ENCODE results near the gene SMIM20.

The SMIM20 gene

DNA sequence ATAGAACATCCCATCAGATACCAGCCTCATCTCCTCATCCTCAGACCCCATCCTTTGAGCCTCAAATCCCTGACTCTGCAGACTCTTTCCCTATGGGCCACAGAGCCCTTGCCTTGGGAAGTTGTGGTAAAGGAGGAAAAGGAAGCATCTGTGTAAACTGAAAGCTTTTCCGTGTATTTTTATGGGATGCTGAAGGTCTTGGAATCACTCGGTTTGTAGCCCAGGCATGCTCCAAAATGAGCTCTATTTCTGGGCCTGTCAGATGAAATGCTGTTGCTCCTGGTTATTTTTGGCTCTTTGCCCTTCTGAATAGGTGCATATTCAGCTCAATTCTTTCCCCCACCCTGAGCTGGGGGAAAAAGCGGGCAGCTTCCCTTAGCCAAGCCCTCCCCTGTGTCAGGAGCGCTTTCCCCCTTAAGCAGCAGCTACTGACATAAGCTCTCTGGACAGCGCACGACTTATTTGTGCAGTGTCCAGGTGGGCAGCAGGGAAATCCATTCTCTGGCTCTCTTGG lies 46.2 kb upstream of the SMIM20 start:
- Histone ChIP-seq H3K27me3 (ENCODE audit: insufficient read depth, low read length, poor library complexity, severe bottlenecking) (no peaks in the 10 kb centered on the region), H3K9me3 (ENCODE audit: insufficient read depth, low read depth, low read length) (no peaks in the 10 kb centered on the region), H3K4me1 (ENCODE audit: insufficient read depth, low read length, poor library complexity, severe bottlenecking) (no peaks in the 10 kb centered on the region), H3K4me3 (ENCODE audit: low read length, poor library complexity, severe bottlenecking) (no peak overlapping the region), H3F3A (ENCODE audit: low read depth) (no peaks in the 10 kb centered on the region), H4K20me1 (ENCODE audit: insufficient read depth, low read length, poor library complexity, severe bottlenecking) (no peaks in the 10 kb centered on the region), H3K4me2 (ENCODE audit: low read depth, low read length, poor library complexity, severe bottlenecking) (no peak overlapping the region), H3K9ac (ENCODE audit: low read depth, low read length, poor library complexity, severe bottlenecking) (no peak overlapping the region), H3K36me3 (ENCODE audit: insufficient read depth, low read length) (no peaks in the 10 kb centered on the region), H3K79me2 (ENCODE audit: insufficient read depth, low read length) (no peaks in the 10 kb centered on the region), H2AFZ (ENCODE audit: low read length) (no peak overlapping the region), H3K9me2 (replicated peaks; ENCODE audit: low read depth, low read length) (no peaks in the 10 kb centered on the region)
- no peak for TF ChIP-seq EZH2phosphoT487 (IDR thresholded peaks at IDR 0.05; ENCODE audit: borderline replicate concordance)

DNA sequence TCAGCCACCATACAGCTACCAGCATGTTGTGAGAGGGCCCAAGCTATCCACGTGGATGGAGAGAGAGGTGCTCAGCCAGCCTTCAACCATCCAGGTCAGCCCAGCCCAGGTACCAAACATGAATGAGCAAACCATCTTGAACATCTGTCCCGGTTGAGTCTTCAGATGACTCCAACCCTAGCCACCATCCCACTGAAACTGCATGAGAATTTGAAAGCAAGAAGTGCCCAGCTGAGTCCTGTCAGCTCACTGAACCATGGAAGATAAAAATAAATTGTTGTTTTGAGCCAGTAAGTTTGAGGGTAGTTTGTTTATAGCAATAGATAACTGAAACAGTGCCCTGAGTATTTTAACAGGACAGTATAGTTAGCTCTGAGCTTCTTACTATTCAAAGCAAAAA lies 43.9 kb upstream of the SMIM20 start:
- H3K9me2 ChIP-seq (replicated peaks; ENCODE audit: low read depth, low read length), result no peaks in the 10 kb centered on the region
- no peaks in the 10 kb centered on the region for H3F3A ChIP-seq (ENCODE audit: low read depth)
- no peak overlapping the region for H3K9ac ChIP-seq (ENCODE audit: low read depth, low read length, poor library complexity, severe bottlenecking)
- no peaks in the 10 kb centered on the region for H3K36me3 ChIP-seq (ENCODE audit: insufficient read depth, low read length)
- no peaks in the 10 kb centered on the region for H3K4me1 ChIP-seq (ENCODE audit: insufficient read depth, low read length, poor library complexity, severe bottlenecking)
- no peak overlapping the region for H2AFZ ChIP-seq (ENCODE audit: low read length)
- no peaks in the 10 kb centered on the region for H3K27me3 ChIP-seq (ENCODE audit: insufficient read depth, low read length, poor library complexity, severe bottlenecking)
- H3K4me2 ChIP-seq (ENCODE audit: low read depth, low read length, poor library complexity, severe bottlenecking), result no peak overlapping the region
- TF ChIP-seq, protein P1, sequence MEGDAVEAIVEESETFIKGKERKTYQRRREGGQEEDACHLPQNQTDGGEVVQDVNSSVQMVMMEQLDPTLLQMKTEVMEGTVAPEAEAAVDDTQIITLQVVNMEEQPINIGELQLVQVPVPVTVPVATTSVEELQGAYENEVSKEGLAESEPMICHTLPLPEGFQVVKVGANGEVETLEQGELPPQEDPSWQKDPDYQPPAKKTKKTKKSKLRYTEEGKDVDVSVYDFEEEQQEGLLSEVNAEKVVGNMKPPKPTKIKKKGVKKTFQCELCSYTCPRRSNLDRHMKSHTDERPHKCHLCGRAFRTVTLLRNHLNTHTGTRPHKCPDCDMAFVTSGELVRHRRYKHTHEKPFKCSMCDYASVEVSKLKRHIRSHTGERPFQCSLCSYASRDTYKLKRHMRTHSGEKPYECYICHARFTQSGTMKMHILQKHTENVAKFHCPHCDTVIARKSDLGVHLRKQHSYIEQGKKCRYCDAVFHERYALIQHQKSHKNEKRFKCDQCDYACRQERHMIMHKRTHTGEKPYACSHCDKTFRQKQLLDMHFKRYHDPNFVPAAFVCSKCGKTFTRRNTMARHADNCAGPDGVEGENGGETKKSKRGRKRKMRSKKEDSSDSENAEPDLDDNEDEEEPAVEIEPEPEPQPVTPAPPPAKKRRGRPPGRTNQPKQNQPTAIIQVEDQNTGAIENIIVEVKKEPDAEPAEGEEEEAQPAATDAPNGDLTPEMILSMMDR (conservative IDR thresholded peaks at IDR 0.05; ENCODE audit: low read length), result no peak
- no peak for TF ChIP-seq EZH2phosphoT487 (IDR thresholded peaks at IDR 0.05; ENCODE audit: borderline replicate concordance)
- no peaks in the 10 kb centered on the region for H3K79me2 ChIP-seq (ENCODE audit: insufficient read depth, low read length)
- H3K9me3 ChIP-seq (ENCODE audit: insufficient read depth, low read depth, low read length), result no peaks in the 10 kb centered on the region
- H4K20me1 ChIP-seq (ENCODE audit: insufficient read depth, low read length, poor library complexity, severe bottlenecking), result no peaks in the 10 kb centered on the region
- H3K4me3 ChIP-seq (ENCODE audit: low read length, poor library complexity, severe bottlenecking), result no peak overlapping the region

DNA sequence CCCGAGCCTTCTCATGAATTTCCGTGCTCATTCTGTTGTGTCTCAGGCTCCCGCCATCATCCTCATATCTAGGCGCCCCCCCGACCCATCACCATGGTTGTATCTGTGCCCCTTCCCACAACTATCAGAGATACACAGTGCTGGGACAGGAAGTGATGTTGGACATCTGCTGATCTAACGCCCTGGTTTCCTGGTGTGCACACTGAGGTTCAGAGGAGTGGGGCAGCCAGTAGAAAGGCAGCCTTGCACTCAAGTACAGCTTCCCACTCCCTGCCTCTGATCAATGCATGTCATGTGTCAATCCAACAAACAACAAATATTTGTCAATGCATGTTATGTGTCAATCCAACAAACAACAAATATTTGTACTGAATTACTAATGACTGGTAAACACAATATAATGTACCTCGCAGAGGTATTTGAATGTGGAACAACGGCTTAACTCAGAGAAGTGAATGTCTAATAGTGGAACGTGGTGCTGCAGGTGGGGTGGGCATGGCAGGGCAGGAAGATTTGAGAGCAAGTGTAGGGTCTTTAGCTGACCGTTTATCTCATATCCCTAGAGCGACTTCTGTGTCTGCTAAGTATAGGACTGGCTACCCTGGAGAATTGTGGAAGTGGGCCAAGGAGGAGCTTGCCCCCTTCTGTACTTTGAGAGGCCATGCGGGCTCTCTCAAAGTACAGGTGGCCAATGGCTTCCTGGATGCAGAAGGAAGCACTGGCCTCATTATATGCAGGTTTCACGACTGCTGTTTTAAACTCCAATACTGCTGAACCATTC lies 41.0 kb upstream of the SMIM20 start:
- Histone ChIP-seq H3K27me3 (ENCODE audit: insufficient read depth, low read length, poor library complexity, severe bottlenecking) (no peaks in the 10 kb centered on the region), H3K79me2 (ENCODE audit: insufficient read depth, low read length) (no peaks in the 10 kb centered on the region), H4K20me1 (ENCODE audit: insufficient read depth, low read length, poor library complexity, severe bottlenecking) (no peaks in the 10 kb centered on the region), H3K4me2 (ENCODE audit: low read depth, low read length, poor library complexity, severe bottlenecking) (no peak overlapping the region), H3K9ac (ENCODE audit: low read depth, low read length, poor library complexity, severe bottlenecking) (no peak overlapping the region), H3K36me3 (ENCODE audit: insufficient read depth, low read length) (no peaks in the 10 kb centered on the region), H3K4me1 (ENCODE audit: insufficient read depth, low read length, poor library complexity, severe bottlenecking) (no peaks in the 10 kb centered on the region), H3K4me3 (ENCODE audit: low read length, poor library complexity, severe bottlenecking) (no peak overlapping the region), H3K9me3 (ENCODE audit: insufficient read depth, low read depth, low read length) (no peaks in the 10 kb centered on the region), H2AFZ (ENCODE audit: low read length) (no peak overlapping the region), H3F3A (ENCODE audit: low read depth) (no peaks in the 10 kb centered on the region), H3K9me2 (replicated peaks; ENCODE audit: low read depth, low read length) (no peaks in the 10 kb centered on the region)
- TF ChIP-seq EZH2phosphoT487 (IDR thresholded peaks at IDR 0.05; ENCODE audit: borderline replicate concordance), result no peak
- TF ChIP-seq, protein P1 (conservative IDR thresholded peaks at IDR 0.05; ENCODE audit: low read length), result no peak
